Measurements from ENCODE around the gene BDKRB1. TPM values are rescaled to one million over a fixed set of nuclear protein-coding genes. Genes with fewer than 3 reads are reported as not detected.

Gene BDKRB1
- total and polyA plus RNA-seq, 7 experiments from 2014 or later: not detected

GRCh38 chr14:96297000-96297399, 41.0 kb downstream of the BDKRB1 start:
- no peaks in the 10 kb centered on the region for H3K9me3 Mint-ChIP-seq
- Histone ChIP-seq H3K36me3 (ENCODE audit: control insufficient read depth in 2 of 3, insufficient read depth in 3 of 3, low read length in 3 of 3) (peaks cover 4 to 22% (median 5%) of the 10 kb centered on the region in 3 experiments), H3K4me3 (ENCODE audit: low read length) (no peak overlapping the region), H3K27me3 (ENCODE audit: control insufficient read depth in 2 of 2, insufficient read depth in 2 of 2, low read length in 2 of 2) (no peaks in the 10 kb centered on the region), H3K27ac (ENCODE audit: low read depth, low read length) (no peak overlapping the region), H3K9me3 (ENCODE audit: control insufficient read depth in 2 of 3, low read length in 3 of 3) (no peaks in the 10 kb centered on the region), H3K4me1 (ENCODE audit: control insufficient read depth in 2 of 2, insufficient read depth in 2 of 2, low read length in 2 of 2) (no peaks in the 10 kb centered on the region)
- H3K4me3 Mint-ChIP-seq: no peak overlapping the region
- H3K27me3 Mint-ChIP-seq: no peaks in the 10 kb centered on the region
- intact Hi-C loops (cut with micrococcal nuclease): loop anchor here (1.0 to 2.0 kb wide), 2 partner anchors 66 to 127 kb away; partner anchors contain the start of genes ATG2B (in 1 of the 2) and GSKIP (in 1 of the 2)
- no peaks in the 10 kb centered on the region for H3K4me1 Mint-ChIP-seq
- peaks cover 4 to 36% (median 12%) of the 10 kb centered on the region in 5 donors for H3K36me3 Mint-ChIP-seq
- peak in 6 of 9 donors; percentile 7 to 45 (median 33) for DNase-seq
- no peak overlapping the region for H3K27ac Mint-ChIP-seq
- ChIA-PET CTCF (interaction anchor here (0.6 to 2.7 kb wide), 5 partner anchors 11 to 196 kb away, joined by 3 to 15 read pairs (median 4); no protein-coding TSS in a partner anchor), POLR2A (no interaction called here)
- ATAC-seq: no peak

GRCh38 chr14:96297997-96298515, 42.0 kb downstream of the BDKRB1 start:
- Mint-ChIP-seq H3K27ac (peak overlapping the region in 2 of 9 donors; percentile 10 to 12), H3K4me1 (no peaks in the 10 kb centered on the region), H3K36me3 (peaks cover 4 to 40% (median 12%) of the 10 kb centered on the region in 5 donors), H3K27me3 (no peaks in the 10 kb centered on the region), H3K4me3 (no peak overlapping the region), H3K9me3 (no peaks in the 10 kb centered on the region)
- intact Hi-C loops (cut with micrococcal nuclease): loop anchor here (1.0 to 2.0 kb wide), 2 partner anchors 65 to 126 kb away; partner anchors contain the start of genes ATG2B (in 1 of the 2) and GSKIP (in 1 of the 2)
- Histone ChIP-seq H3K4me1 (ENCODE audit: control insufficient read depth in 2 of 2, insufficient read depth in 2 of 2, low read length in 2 of 2) (no peaks in the 10 kb centered on the region), H3K27ac (ENCODE audit: low read depth, low read length) (no peak overlapping the region), H3K27me3 (ENCODE audit: control insufficient read depth in 2 of 2, insufficient read depth in 2 of 2, low read length in 2 of 2) (no peaks in the 10 kb centered on the region), H3K9me3 (ENCODE audit: control insufficient read depth in 2 of 3, low read length in 3 of 3) (no peaks in the 10 kb centered on the region), H3K4me3 (ENCODE audit: low read length) (no peak overlapping the region), H3K36me3 (ENCODE audit: control insufficient read depth in 2 of 3, insufficient read depth in 3 of 3, low read length in 3 of 3) (peaks cover 4 to 32% (median 5%) of the 10 kb centered on the region in 3 experiments)
- no peak for DNase-seq
- CTCF ChIA-PET: interaction anchor here (0.6 to 2.4 kb wide), 6 partner anchors 12 to 125 kb away, joined by 3 to 9 read pairs (median 4); no protein-coding TSS in a partner anchor
- ATAC-seq: no peak
- POLR2A ChIA-PET: no interaction called here

DNA sequence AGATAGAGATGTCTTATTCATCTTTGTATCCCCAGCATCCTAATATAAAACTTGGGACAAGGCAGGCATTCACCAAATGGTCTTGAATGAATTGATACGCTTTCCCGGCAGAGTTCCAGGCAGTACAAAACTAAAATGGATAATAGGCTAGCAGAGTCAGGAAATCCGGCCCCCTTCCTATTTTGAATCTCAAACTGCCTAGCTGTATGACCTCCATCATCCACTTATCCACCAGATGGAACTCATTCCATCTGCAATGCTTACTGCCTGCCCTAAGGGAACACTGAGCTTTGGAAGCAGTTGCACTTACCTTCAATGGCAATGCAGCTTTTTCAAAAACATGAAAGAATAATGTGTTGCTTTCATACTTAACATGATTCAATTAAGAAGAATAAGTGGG, 43.4 kb downstream of the BDKRB1 start:
- no peaks in the 10 kb centered on the region for H3K4me1 ChIP-seq (ENCODE audit: control insufficient read depth in 2 of 2, insufficient read depth in 2 of 2, low read length in 2 of 2)
- H3K36me3 ChIP-seq (ENCODE audit: control insufficient read depth in 2 of 3, insufficient read depth in 3 of 3, low read length in 3 of 3): peaks cover 0 to 42% (median 5%) of the 10 kb centered on the region in 3 experiments
- POLR2A ChIA-PET: no interaction called here
- Mint-ChIP-seq H3K27ac (peak overlapping the region in 1 of 9 donors; percentile 0), H3K9me3 (no peaks in the 10 kb centered on the region), H3K4me3 (no peak overlapping the region), H3K27me3 (no peaks in the 10 kb centered on the region), H3K36me3 (peaks cover 4 to 35% (median 9%) of the 10 kb centered on the region in 5 donors), H3K4me1 (no peaks in the 10 kb centered on the region)
- intact Hi-C loops (cut with micrococcal nuclease): no loop called here
- ATAC-seq: no peak
- no peak overlapping the region for H3K27ac ChIP-seq (ENCODE audit: low read depth, low read length)
- no peaks in the 10 kb centered on the region for H3K9me3 ChIP-seq (ENCODE audit: control insufficient read depth in 2 of 3, low read length in 3 of 3)
- DNase-seq: no peak
- no peak overlapping the region for H3K4me3 ChIP-seq (ENCODE audit: low read length)
- CTCF ChIA-PET: interaction anchor here (0.6 to 2.4 kb wide), 4 partner anchors 124 to 199 kb away, joined by 3 to 9 read pairs (median 4); no protein-coding TSS in a partner anchor
- H3K27me3 ChIP-seq (ENCODE audit: control insufficient read depth in 2 of 2, insufficient read depth in 2 of 2, low read length in 2 of 2): no peaks in the 10 kb centered on the region

DNA sequence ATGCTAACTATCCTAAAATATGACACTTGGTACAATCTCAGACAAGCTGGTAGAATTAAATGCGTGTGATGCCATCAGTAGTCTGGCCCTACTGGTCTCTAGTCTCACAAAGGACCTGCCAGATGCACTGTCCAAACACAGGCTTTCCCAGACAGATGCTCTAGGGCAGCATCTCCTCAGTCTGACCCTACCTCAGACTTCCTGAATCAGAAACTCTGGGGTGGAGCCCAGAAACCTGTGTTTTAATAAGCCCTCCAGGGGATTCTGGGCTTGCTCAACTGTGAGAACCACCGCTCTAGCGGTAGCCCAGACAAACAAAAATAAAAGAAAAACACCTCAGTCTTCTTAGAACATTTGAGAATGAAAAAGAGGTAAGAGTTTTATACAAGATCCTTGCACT, 48.0 kb downstream of the BDKRB1 start:
- H3K36me3 Mint-ChIP-seq: peaks cover 8 to 49% (median 21%) of the 10 kb centered on the region in 5 donors
- H3K27me3 Mint-ChIP-seq: no peaks in the 10 kb centered on the region
- H3K4me3 Mint-ChIP-seq: no peak overlapping the region
- intact Hi-C loops (cut with micrococcal nuclease): no loop called here
- Histone ChIP-seq H3K27me3 (ENCODE audit: control insufficient read depth in 2 of 2, insufficient read depth in 2 of 2, low read length in 2 of 2) (no peaks in the 10 kb centered on the region), H3K27ac (ENCODE audit: low read depth, low read length) (no peak overlapping the region), H3K9me3 (ENCODE audit: control insufficient read depth in 2 of 3, low read length in 3 of 3) (no peaks in the 10 kb centered on the region), H3K4me1 (ENCODE audit: control insufficient read depth in 2 of 2, insufficient read depth in 2 of 2, low read length in 2 of 2) (no peaks in the 10 kb centered on the region), H3K36me3 (ENCODE audit: control insufficient read depth in 2 of 3, insufficient read depth in 3 of 3, low read length in 3 of 3) (peaks cover under 1 to 69% (median 8%) of the 10 kb centered on the region in 3 experiments), H3K4me3 (ENCODE audit: low read length) (no peak overlapping the region)
- no peaks in the 10 kb centered on the region for H3K4me1 Mint-ChIP-seq
- no peak for DNase-seq
- H3K27ac Mint-ChIP-seq: no peak overlapping the region
- ChIA-PET POLR2A (no interaction called here), CTCF (no interaction called here)
- no peaks in the 10 kb centered on the region for H3K9me3 Mint-ChIP-seq
- ATAC-seq: no peak

DNA sequence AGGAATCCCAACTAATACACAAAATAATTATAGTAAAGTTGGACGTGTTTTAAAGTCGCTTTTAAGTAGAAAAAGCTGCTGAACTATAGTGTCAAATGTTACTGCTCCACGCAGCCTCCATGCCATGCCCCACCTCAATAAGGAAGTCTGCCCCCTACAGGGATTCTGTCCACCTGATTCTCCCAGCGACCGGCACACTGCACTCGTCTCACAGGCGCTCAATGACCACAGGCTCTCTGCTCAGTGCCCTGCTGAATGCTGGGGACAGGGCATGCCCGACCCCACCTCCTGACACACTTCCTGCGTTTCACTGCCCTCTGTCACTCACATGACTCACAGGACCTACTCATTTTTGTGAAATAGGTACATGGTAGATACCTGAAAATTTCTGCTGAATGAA, 48.9 kb downstream of the BDKRB1 start:
- no peak for DNase-seq

GRCh38 chr14:96307434-96307833, 51.4 kb downstream of the BDKRB1 start:
- H3K27me3 ChIP-seq (ENCODE audit: control insufficient read depth in 2 of 2, insufficient read depth in 2 of 2, low read length in 2 of 2): no peaks in the 10 kb centered on the region
- Mint-ChIP-seq H3K4me3 (no peak overlapping the region), H3K36me3 (peaks cover 4 to 50% (median 34%) of the 10 kb centered on the region in 5 donors), H3K27me3 (no peaks in the 10 kb centered on the region), H3K27ac (no peak overlapping the region), H3K9me3 (no peaks in the 10 kb centered on the region), H3K4me1 (no peaks in the 10 kb centered on the region)
- no peaks in the 10 kb centered on the region for H3K9me3 ChIP-seq (ENCODE audit: control insufficient read depth in 2 of 3, low read length in 3 of 3)
- intact Hi-C loops (cut with micrococcal nuclease): no loop called here
- no peak overlapping the region for H3K4me3 ChIP-seq (ENCODE audit: low read length)
- ChIA-PET POLR2A (interaction anchor here (0.6 to 0.9 kb wide), 2 partner anchors 96 to 103 kb away, joined by 3 read pairs; no protein-coding TSS in a partner anchor), CTCF (interaction anchor here (0.7 kb wide), 1 partner anchor 39 kb away, joined by 4 read pairs; no protein-coding TSS in a partner anchor)
- H3K4me1 ChIP-seq (ENCODE audit: control insufficient read depth in 2 of 2, insufficient read depth in 2 of 2, low read length in 2 of 2): no peaks in the 10 kb centered on the region
- DNase-seq: no peak
- no peak overlapping the region for H3K27ac ChIP-seq (ENCODE audit: low read depth, low read length)
- H3K36me3 ChIP-seq (ENCODE audit: control insufficient read depth in 2 of 3, insufficient read depth in 3 of 3, low read length in 3 of 3): peaks cover 13 to 75% (median 16%) of the 10 kb centered on the region in 3 experiments
- no peak for ATAC-seq

More for the DNA sequence above, 48.9 kb downstream of the BDKRB1 start:
- Histone ChIP-seq H3K27ac (ENCODE audit: low read depth, low read length) (no peak overlapping the region), H3K4me1 (ENCODE audit: control insufficient read depth in 2 of 2, insufficient read depth in 2 of 2, low read length in 2 of 2) (no peaks in the 10 kb centered on the region), H3K4me3 (ENCODE audit: low read length) (no peak overlapping the region), H3K9me3 (ENCODE audit: control insufficient read depth in 2 of 3, low read length in 3 of 3) (no peaks in the 10 kb centered on the region), H3K27me3 (ENCODE audit: control insufficient read depth in 2 of 2, insufficient read depth in 2 of 2, low read length in 2 of 2) (no peaks in the 10 kb centered on the region), H3K36me3 (ENCODE audit: control insufficient read depth in 2 of 3, insufficient read depth in 3 of 3, low read length in 3 of 3) (peaks cover 5 to 76% (median 8%) of the 10 kb centered on the region in 3 experiments)
- H3K4me1 Mint-ChIP-seq: no peaks in the 10 kb centered on the region
- ATAC-seq: no peak
- H3K9me3 Mint-ChIP-seq: no peaks in the 10 kb centered on the region
- CTCF ChIA-PET: no interaction called here
- intact Hi-C loops (cut with micrococcal nuclease): no loop called here
- no peaks in the 10 kb centered on the region for H3K27me3 Mint-ChIP-seq
- no peak overlapping the region for H3K27ac Mint-ChIP-seq
- no peak overlapping the region for H3K4me3 Mint-ChIP-seq
- H3K36me3 Mint-ChIP-seq: peaks cover 8 to 54% (median 25%) of the 10 kb centered on the region in 5 donors
- POLR2A ChIA-PET: no interaction called here
